K562 (cell line): ENCODE measurements around the gene MAEL. TPM values are rescaled to one million over a fixed set of nuclear protein-coding genes. Genes with fewer than 3 reads are reported as not detected.
A peak's percentile ranks its signal among the peaks of the same experiment; 100 is the strongest.

Experiments used
- BMI1 ChIP-seq: fragments of 150-350 bp; IDR thresholded peaks from 2 replicates; pipeline ENCODE4 v1.6.1; 2014; ENCODE audit warnings: low read length
- FOS ChIP-seq: IDR thresholded peaks from 3 replicates; pipeline ENCODE4 v1.6.1; 2011; ENCODE audit not compliant: insufficient read length; ENCODE audit errors: extremely low read depth
- PHF20 ChIP-seq: fragments of 450-650 bp; IDR thresholded peaks from 2 replicates; pipeline ENCODE4 v1.6.1; 2018; ENCODE audit not compliant: partially characterized antibody
- SIN3A ChIP-seq, 2 experiments: fragments of 150-350 bp in 1 of 2; IDR thresholded peaks; 2 replicates each; pipeline ENCODE4 v1.6.1; 2011 to 2016; ENCODE audit warnings: borderline replicate concordance in 2 of 2, low read depth in 2 of 2, low read length in 2 of 2, mild to moderate bottlenecking in 2 of 2, moderate library complexity in 2 of 2; ENCODE audit not compliant: control insufficient read depth in 1 of 2
- ZBTB1 ChIP-seq: sonication (generic); formaldehyde crosslinking; IDR thresholded peaks from 2 replicates; pipeline ENCODE4 v1.8.1; 2023; ENCODE audit warnings: missing genetic modification reagents, low read depth, mild to moderate bottlenecking, borderline replicate concordance
- ZFP30 ChIP-seq: fragments of 250-450 bp; sonication (Bioruptor Pico); IDR thresholded peaks from 2 replicates; pipeline ENCODE4 v1.8.0; 2022; ENCODE audit warnings: moderate library complexity, mild to moderate bottlenecking, inconsistent platforms, borderline replicate concordance
- ZNF780A ChIP-seq: fragments of 250-450 bp; sonication (Bioruptor Pico); IDR thresholded peaks from 2 replicates; pipeline ENCODE4 v1.5.0; 2021; ENCODE audit warnings: mild to moderate bottlenecking
- polyA plus RNA-seq, 8 experiments: library from polyadenylated mRNA; depleted of rRNA in 4 of 8; stranded (reverse) in 5 of 8; unstranded in 3 of 8; fragments of >200 nt; fragmentation: Nextera tagmentation in 2 of 8; fragmentation: Illumina TruSeq in 1 of 8; extraction: Ambion mirVana in 2 of 8; extraction: Trizol in 1 of 8; gene quantifications; 2 replicates each; pipeline versions ENCODE4 v1.2.1 to v1.2.3, GENCODE V29; 2011 to 2014; ENCODE audit warnings: inconsistent platforms in 1 of 8, missing spikeins in 1 of 8
- total RNA-seq, 7 experiments: library from RNA; depleted of rRNA in 6 of 7; stranded (reverse); fragments of >200 nt in 6 of 7; fragmentation: Illumina TruSeq in 2 of 7; extraction: Trizol in 2 of 7; gene quantifications; 2 replicates each; pipeline versions ENCODE4 v1.2.1 to v1.2.3, GENCODE V29; 2011 to 2021; ENCODE audit warnings: low replicate concordance in 1 of 7
- TF ChIP-seq, protein P1 (sequence below), 2 experiments: fragments of 450-650 bp; IDR thresholded peaks; 2 replicates each; pipeline ENCODE4 v1.6.1; 2016
- TF ChIP-seq, protein P2 (sequence below), 2 experiments: fragments of 450-650 bp in 1 of 2; sonication (generic) in 1 of 2; formaldehyde crosslinking in 1 of 2; IDR thresholded peaks; 2 replicates each; pipeline versions ENCODE4 v1.7.1 to v1.9.0; 2016 to 2022; ENCODE audit warnings: inconsistent platforms in 1 of 2, mild to moderate bottlenecking in 1 of 2, missing genetic modification reagents in 1 of 2

MAEL gene
- total and polyA plus RNA-seq, 9 of the 15 experiments (the other 6 are each of a cell fraction or from before 2014, with no cell fraction given) = 0.11 to 1.9 (median 0.75) TPM

DNA sequence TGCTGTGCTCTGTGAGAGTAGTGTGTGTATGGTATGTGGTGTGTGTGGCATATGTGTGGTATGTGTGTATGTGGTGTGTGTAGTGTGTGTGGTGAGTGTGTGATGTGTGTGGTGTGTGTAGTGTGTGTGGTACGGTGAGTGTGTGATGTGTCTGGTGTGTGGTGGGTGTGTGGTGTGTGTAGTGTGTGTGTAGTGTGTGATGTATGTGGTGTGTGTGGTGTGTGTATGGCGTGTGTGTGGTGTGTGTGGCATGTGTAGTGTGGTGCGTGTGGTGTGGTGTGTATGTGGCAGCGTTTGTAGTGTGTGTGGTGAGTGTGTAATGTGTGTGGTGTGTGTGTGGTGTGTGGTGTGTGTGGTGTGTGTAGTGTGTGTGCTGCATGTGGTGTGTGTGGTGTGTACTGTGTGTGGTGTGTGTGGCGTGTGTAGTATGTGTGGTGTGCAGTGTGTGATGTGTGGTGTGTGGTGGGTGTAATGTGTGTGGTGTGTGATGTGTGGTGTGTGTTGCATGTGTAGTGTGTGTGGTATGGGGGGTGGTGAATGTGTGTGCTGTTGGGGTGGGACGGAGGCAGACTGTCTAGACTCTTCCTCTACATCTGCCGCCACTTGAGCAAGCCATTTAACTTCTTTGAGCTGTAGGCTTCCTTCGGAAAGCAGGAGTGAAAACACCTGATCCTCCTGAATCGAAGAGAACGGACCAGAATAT lies 67.6 kb downstream of the MAEL start (continued):
- TF ChIP-seq SIN3A (IDR thresholded peaks at IDR 0.05; ENCODE audit: borderline replicate concordance in 2 of 2, control insufficient read depth in 1 of 2, low read depth in 2 of 2, low read length in 2 of 2) = no peak
- TF ChIP-seq, protein P1, sequence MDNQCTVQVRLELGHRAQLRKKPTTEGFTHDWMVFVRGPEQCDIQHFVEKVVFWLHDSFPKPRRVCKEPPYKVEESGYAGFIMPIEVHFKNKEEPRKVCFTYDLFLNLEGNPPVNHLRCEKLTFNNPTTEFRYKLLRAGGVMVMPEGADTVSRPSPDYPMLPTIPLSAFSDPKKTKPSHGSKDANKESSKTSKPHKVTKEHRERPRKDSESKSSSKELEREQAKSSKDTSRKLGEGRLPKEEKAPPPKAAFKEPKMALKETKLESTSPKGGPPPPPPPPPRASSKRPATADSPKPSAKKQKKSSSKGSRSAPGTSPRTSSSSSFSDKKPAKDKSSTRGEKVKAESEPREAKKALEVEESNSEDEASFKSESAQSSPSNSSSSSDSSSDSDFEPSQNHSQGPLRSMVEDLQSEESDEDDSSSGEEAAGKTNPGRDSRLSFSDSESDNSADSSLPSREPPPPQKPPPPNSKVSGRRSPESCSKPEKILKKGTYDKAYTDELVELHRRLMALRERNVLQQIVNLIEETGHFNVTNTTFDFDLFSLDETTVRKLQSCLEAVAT (IDR thresholded peaks at IDR 0.05) = 0 out of 4 replicates have a peak, but pooled peaks of 1 of the 2 experiments have one; percentile 25
- TF ChIP-seq ZFP30 (CRISPR knock-in tag) = no peak
- no peak for TF ChIP-seq FOS
- no peak for TF ChIP-seq ZNF780A (CRISPR knock-in tag)
- TF ChIP-seq BMI1 = no peak
- TF ChIP-seq, protein P2, sequence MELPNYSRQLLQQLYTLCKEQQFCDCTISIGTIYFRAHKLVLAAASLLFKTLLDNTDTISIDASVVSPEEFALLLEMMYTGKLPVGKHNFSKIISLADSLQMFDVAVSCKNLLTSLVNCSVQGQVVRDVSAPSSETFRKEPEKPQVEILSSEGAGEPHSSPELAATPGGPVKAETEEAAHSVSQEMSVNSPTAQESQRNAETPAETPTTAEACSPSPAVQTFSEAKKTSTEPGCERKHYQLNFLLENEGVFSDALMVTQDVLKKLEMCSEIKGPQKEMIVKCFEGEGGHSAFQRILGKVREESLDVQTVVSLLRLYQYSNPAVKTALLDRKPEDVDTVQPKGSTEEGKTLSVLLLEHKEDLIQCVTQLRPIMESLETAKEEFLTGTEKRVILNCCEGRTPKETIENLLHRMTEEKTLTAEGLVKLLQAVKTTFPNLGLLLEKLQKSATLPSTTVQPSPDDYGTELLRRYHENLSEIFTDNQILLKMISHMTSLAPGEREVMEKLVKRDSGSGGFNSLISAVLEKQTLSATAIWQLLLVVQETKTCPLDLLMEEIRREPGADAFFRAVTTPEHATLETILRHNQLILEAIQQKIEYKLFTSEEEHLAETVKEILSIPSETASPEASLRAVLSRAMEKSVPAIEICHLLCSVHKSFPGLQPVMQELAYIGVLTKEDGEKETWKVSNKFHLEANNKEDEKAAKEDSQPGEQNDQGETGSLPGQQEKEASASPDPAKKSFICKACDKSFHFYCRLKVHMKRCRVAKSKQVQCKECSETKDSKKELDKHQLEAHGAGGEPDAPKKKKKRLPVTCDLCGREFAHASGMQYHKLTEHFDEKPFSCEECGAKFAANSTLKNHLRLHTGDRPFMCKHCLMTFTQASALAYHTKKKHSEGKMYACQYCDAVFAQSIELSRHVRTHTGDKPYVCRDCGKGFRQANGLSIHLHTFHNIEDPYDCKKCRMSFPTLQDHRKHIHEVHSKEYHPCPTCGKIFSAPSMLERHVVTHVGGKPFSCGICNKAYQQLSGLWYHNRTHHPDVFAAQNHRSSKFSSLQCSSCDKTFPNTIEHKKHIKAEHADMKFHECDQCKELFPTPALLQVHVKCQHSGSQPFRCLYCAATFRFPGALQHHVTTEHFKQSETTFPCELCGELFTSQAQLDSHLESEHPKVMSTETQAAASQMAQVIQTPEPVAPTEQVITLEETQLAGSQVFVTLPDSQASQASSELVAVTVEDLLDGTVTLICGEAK (IDR thresholded peaks at IDR 0.05) = no peak
- TF ChIP-seq, protein P2 (CRISPR knock-in tag; IDR thresholded peaks at IDR 0.05) = 0 out of 2 replicates have a peak, but pooled peaks have one; percentile 22
- no peak for TF ChIP-seq ZBTB1 (CRISPR knock-in tag)
- peak; percentile 74 for TF ChIP-seq PHF20
